Calu3 (cell line): ENCODE measurements around the gene TRAPPC6A. TPM values are rescaled to one million over a fixed set of nuclear protein-coding genes. Genes with fewer than 3 reads are reported as not detected.
A peak's percentile ranks its signal among the peaks of the same experiment; 100 is the strongest.

Experiments used
- BruUV-seq: library from RNA; stranded (reverse); fragments of 400-500 nt; replicated peaks from 2 replicates; lab custom pipeline; 2021; lab: Mats Ljungman, UMichigan
- CTCF ChIA-PET: fragments of 300-600 bp; sonication (Branson Sonifier 250); formaldehyde crosslinking; loops from one replicate; lab custom pipeline; 2022; ENCODE audit warnings: antibody characterized with exemption; lab: Charles Lee
- DNase-seq: peaks from one replicate; pipeline ENCODE4 v3.0.0; 2022
- H3K27ac Mint-ChIP-seq: one replicate; pipeline ENCODE4 v1.8.0; 2022; ENCODE audit warnings: mixed read lengths; ENCODE audit not compliant: unreplicated experiment
- H3K27me3 Mint-ChIP-seq: one replicate; pipeline ENCODE4 v1.8.0; 2022; ENCODE audit warnings: mixed read lengths; ENCODE audit not compliant: unreplicated experiment
- H3K36me3 Mint-ChIP-seq: one replicate; pipeline ENCODE4 v1.8.0; 2022; ENCODE audit warnings: mild to moderate bottlenecking, moderate library complexity, mixed read lengths; ENCODE audit not compliant: insufficient read depth, unreplicated experiment
- H3K4me1 Mint-ChIP-seq: one replicate; pipeline ENCODE4 v1.8.0; 2022; ENCODE audit warnings: mild to moderate bottlenecking, low read depth, mixed read lengths; ENCODE audit not compliant: unreplicated experiment
- H3K4me3 Mint-ChIP-seq: one replicate; pipeline ENCODE4 v1.8.0; 2022; ENCODE audit warnings: mild to moderate bottlenecking, low read depth, moderate library complexity, mixed read lengths; ENCODE audit not compliant: unreplicated experiment
- H3K9me3 Mint-ChIP-seq: one replicate; pipeline ENCODE4 v1.8.0; 2022; ENCODE audit warnings: low read depth, mixed read lengths; ENCODE audit not compliant: unreplicated experiment
- CTCF ChIP-seq: fragments of 200-600 bp; IDR thresholded peaks from one replicate; pipeline ENCODE4 v1.8.0; 2022; ENCODE audit warnings: antibody characterized with exemption; ENCODE audit not compliant: unreplicated experiment
- intact Hi-C: fragments of 100-400 bp; cut with micrococcal nuclease; formaldehyde crosslinking; loops from one replicate; pipeline ENCODE4 v1.10.0; 2022; ENCODE audit not compliant: unreplicated experiment
- total RNA-seq: library from RNA; stranded (reverse); gene quantifications from 2 replicates; pipeline ENCODE4 v1.2.3, GENCODE V29; 2022

Gene TRAPPC6A
- total RNA-seq, 1 experiment from 2014 or later, result 55.7 TPM

GRCh38 chr19:45179892-45180370 is 1.9 kb upstream of the TRAPPC6A start:
- H3K27me3 Mint-ChIP-seq, result no peaks in the 10 kb centered on the region
- BruUV-seq, result no TSS peak
- peak overlapping the region; percentile 66 for H3K27ac Mint-ChIP-seq
- H3K4me1 Mint-ChIP-seq, result peaks cover 8% of the 10 kb centered on the region
- CTCF ChIA-PET, result interaction anchor here (0.5 to 2.1 kb wide), 3 partner anchors 25 to 143 kb away, joined by 3 to 5 read pairs (median 3); no protein-coding TSS in a partner anchor
- DNase-seq, result no peak
- H3K4me3 Mint-ChIP-seq, result peak overlapping the region; percentile 79
- peaks cover 44% of the 10 kb centered on the region for H3K36me3 Mint-ChIP-seq
- no peaks in the 10 kb centered on the region for H3K9me3 Mint-ChIP-seq
- TF ChIP-seq CTCF, result no peak
- intact Hi-C loops, result no loop called here

- peak overlapping the region; percentile 79 for H3K4me3 Mint-ChIP-seq
- no peaks in the 10 kb centered on the region for H3K9me3 Mint-ChIP-seq
- no peaks in the 10 kb centered on the region for H3K27me3 Mint-ChIP-seq
- H3K4me1 Mint-ChIP-seq, result peaks cover 8% of the 10 kb centered on the region
- H3K27ac Mint-ChIP-seq, result peak overlapping the region; percentile 90
- CTCF ChIA-PET, result interaction anchor here (0.5 to 2.3 kb wide), 10 partner anchors 15 to 260 kb away, joined by 3 to 13 read pairs (median 4); no protein-coding TSS in a partner anchor
- TF ChIP-seq CTCF, result no peak
- intact Hi-C loops, result no loop called here
- BruUV-seq, result TSS peak; percentile 66
- peak; percentile 66 for DNase-seq
- H3K36me3 Mint-ChIP-seq, result peaks cover 44% of the 10 kb centered on the region
Observed at GRCh38 chr19:45179072-45179891, 1.2 kb upstream of the TRAPPC6A start.

DNA sequence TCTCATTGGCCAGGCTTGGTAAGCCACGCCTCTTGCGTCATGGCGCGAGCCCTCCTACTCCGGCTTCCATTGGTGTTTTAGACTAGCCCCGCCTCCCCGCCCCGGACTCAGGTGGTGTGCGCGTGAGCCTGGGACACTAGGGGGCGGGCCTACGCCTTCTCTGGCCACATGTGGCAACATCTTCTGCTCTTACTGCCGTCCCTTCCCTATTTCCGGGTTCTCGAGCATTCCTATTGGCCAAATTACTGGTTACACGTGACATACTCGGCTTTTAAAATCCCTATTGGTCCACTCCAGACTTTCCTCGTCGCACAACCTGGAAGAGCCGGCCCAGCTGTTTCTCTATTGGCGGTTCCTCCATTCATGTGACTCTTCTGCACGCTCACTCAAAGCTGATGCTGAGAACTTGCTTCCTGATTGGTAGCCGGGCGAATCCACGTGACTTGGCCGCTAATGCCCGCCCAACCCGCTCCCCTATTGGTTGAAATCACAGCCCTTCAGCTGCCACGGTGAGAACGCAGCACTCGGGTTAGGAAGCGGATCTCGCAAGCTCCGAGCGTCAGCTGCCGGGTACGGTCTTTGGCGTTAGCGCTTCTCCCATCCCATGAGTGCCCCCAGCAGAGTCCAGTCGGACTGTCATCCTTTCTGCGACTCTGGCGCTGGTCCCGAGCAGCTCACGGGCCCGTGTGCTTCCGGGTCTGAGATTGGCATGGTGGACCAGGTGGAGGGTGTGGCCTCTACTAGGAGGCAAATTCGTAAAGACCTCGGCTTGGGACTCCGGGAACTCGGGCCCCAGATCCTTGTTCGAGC is 430 bp upstream of the TRAPPC6A start, which contains the start of gene BLOC1S3:
BLOC1S3 (plus strand) TSS at position 523 of the 810 bp plus-strand sequence. CDS start 513 bp downstream, outside the sequence.
- BruUV-seq, result no TSS peak
- CTCF ChIA-PET, result interaction anchor here (0.5 to 2.3 kb wide), 19 partner anchors 8 to 261 kb away, joined by 3 to 13 read pairs (median 4); no protein-coding TSS in a partner anchor
- Mint-ChIP-seq H3K4me3 (peak within 1 kb of the TSS; percentile 79), H3K27ac (peak within 1 kb of the TSS; percentile 90), H3K4me1 (peaks cover 8% of the 10 kb centered on the region), H3K27me3 (no peaks in the 10 kb centered on the region), H3K9me3 (no peaks in the 10 kb centered on the region), H3K36me3 (peaks cover 44% of the 10 kb centered on the region)
- intact Hi-C loops, result no loop called here
- TF ChIP-seq CTCF, result peak; percentile 39
- DNase-seq, result peak; percentile 100
